LNCAP (cell line): Measurements from ENCODE around the gene TMEM132D.

Source experiments
- TF ChIP-seq, protein P1 (sequence below): fragments of 450-650 bp; IDR thresholded peaks from 2 replicates; pipeline ENCODE4 v1.5.1; 2017; ENCODE audit warnings: mild to moderate bottlenecking

TMEM132D gene

DNA sequence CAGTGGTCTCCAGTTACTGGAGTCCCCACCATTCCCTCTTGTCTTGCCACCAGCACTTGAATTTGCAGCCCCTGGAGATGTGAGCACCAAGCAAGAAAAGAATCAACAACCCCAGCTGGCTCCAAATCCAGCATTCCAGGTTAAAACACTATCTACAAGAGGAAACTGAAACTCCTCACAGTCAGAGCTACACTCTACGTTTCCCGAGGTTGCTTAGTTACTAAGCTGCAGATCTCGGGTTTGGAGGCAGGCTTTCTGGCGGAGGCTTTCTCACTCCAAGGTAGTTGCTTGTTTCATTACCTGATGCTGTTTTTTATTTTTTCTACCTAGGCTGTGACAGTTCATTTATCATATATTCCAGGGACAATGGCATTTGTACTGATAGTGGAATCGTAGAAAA lies 802.4 kb downstream of the TMEM132D start:
- TF ChIP-seq, protein P1, sequence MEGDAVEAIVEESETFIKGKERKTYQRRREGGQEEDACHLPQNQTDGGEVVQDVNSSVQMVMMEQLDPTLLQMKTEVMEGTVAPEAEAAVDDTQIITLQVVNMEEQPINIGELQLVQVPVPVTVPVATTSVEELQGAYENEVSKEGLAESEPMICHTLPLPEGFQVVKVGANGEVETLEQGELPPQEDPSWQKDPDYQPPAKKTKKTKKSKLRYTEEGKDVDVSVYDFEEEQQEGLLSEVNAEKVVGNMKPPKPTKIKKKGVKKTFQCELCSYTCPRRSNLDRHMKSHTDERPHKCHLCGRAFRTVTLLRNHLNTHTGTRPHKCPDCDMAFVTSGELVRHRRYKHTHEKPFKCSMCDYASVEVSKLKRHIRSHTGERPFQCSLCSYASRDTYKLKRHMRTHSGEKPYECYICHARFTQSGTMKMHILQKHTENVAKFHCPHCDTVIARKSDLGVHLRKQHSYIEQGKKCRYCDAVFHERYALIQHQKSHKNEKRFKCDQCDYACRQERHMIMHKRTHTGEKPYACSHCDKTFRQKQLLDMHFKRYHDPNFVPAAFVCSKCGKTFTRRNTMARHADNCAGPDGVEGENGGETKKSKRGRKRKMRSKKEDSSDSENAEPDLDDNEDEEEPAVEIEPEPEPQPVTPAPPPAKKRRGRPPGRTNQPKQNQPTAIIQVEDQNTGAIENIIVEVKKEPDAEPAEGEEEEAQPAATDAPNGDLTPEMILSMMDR, result no peak

DNA sequence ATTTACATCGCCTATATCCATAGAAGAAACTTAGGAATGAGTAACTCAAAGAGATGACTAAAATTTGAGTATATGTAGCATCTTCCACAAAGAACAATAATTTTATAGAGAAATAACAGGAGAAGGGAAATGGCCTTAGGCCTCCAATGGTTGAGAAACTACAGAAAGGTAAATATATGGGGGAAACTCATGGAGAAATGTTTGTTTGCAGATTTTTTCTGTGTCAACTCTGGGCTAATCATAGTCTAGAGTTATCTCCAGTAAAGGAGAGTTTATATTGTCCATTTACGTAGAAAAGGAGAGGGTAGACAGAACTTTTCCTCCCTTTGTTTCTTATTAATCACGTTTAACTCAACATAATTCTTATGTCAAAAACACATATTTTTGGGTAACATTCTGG lies 806.4 kb downstream of the TMEM132D start:
- TF ChIP-seq, protein P1, result no peak

DNA sequence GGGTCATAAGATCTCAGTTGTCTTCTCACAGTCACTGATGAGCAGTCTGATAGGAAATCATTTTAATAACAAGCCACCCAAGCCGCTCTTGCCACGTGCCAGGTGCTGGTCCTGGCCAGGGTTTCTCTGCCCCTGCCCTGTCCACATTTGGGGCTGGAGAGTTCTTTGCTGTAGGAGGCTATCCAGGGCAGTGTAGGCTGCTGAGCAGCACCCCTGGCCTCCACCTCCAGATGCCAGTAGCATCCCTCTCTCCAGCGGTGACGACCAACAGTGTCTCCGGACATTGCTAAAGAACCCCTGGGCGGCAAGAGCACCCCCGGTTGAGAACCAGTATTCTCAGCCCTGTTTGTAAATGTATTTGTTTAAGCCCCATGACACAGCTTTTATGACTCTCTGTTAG lies 806.9 kb downstream of the TMEM132D start:
- TF ChIP-seq, protein P1, result no peak

DNA sequence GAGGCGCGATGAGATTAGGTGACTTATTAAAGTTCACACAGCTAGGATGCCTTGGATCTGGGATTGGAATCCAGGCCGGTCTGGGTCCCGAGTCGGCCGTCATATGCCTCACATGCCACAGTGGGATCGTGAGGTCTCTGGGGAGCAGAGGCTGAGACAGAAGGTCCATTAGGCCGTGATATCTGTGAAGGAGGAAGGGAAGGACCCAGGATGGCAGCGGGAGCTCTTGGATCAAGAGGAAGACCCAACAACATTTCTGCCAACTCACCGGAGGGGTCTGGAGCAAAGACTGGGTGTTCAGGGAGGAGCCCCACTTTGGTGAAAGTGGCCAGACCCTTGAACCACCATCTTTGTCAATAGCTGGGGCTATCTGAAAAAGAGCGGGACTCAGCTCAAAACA lies 807.6 kb downstream of the TMEM132D start:
- TF ChIP-seq, protein P1, result no peak

DNA sequence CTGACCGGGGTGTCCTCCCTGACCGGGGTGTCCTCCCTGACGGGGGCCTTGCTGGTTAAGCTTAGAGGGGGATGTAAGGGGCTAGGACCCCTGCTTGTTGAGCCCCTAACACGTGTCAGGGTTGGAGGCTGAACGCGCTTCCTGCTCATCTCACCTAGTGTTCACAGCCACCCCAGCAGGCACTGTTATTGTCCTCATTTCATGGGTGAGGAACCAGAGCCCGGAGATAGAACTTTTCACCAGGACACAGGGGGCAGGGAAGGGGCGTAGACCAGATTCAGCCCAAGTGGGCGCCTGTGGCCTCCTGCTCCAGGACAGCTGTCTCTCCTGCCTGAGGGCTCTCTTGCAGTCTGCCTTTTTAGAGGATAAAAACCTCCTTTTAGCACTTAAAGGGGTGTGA lies 814.2 kb downstream of the TMEM132D start:
- TF ChIP-seq, protein P1, result no peak

DNA sequence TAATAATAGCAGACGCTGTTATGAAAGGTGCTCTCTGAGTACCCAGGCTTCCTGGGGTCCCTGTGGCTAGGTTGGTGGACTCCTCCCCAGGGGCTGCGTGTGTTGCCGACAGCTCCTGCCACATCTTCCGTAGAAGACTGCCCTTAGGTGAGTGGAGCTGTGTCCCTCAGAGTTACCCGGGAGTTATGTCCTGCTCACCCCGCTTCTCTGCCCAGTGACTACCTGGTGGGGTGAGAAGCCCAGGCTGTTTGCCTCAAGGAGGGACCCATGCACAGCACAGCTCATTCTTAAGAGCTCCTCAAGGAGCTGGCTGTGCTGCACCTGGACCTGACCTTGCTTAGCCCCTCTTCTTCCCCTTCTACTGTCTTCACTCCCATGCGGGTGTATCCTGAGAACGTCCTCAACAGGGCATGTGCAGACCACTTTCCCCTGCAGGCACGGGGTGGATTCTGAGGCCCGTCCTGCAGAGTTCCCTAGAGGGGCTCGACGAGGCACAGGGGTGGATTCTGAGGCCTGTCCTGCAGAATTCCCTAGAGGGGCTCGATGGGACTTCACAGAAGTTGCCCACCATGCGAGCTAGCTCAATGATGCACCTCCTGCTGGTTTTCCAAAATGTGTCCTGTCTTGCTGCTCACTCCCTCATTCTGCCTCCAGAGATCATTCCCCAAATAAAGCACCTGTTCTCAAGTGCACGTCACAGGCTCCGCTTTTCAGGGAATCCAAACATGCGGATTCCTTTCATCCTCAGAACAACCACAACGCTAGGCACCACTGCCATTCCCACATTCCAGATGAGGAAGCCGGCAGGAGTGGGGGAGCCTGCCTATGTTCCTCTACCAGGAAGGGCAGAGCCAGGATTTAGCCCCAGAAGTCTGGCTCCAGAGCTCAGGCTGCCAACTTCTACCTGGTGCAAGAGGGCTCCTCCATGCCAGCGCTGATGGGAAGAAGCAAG lies 818.7 kb downstream of the TMEM132D start:
- TF ChIP-seq, protein P1, result no peak

DNA sequence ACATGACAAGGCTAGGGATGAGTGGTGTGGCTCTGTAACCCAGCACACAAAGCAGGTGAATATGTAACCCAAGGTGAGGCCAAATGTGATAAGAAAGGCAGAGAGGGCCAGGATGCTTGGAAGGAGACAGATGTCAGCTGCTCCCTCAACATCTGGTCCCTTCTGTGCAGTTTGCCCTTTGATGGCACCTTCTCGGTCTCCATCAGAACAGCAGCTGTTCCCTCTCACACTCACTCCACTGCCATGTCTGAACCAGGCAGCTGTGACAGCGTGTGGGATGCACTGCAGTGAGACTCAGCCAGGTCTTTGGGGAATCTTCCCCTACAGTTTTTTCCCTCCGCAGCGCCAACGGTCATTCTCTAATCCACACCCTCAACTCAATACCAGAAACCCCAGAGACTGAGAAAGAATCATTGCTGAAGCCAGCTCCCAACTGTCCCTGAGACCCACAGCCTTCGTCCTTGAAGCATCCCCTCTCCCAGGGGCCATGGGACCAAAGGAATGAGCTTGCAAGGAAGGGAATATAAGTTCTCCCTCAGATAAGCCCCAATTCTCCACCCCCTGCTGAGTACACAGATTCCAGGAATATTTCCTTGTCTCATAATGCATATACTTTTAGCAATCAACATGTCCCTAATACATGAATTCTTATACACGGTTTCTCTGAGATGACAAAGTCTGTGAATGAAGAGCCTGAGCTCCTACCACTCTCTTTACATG lies 820.5 kb downstream of the TMEM132D start:
- TF ChIP-seq, protein P1, result no peak
